H4 (cell line): ENCODE results near the gene ALAS2. TPM values are rescaled to one million over a fixed set of nuclear protein-coding genes. Genes with fewer than 3 reads are reported as not detected.
"Not testable (repeated sequence)": the region's sequence is repeated elsewhere in the genome, so short reads cannot be mapped to it uniquely, and the experiment has no call there.

Experiments
- DNase-seq: peaks from one replicate; pipeline ENCODE4 v3.0.0-alpha.2; 2015; ENCODE audit warnings: low spot score
- total RNA-seq: library from RNA; depleted of rRNA; stranded (reverse); fragments of >200 nt; shearing (Covaris generic); gene quantifications from 2 replicates; pipeline ENCODE4 v1.2.3, GENCODE V29; 2014; rRNA removed

The ALAS2 gene
- total RNA-seq, 1 experiment from 2014 or later, result not detected

GRCh38 chrX:55005256-55005655, 25.5 kb downstream of the ALAS2 start:
- DNase-seq, result no peak

GRCh38 chrX:55004231-55004630, 26.5 kb downstream of the ALAS2 start:
- DNase-seq, result no peak

GRCh38 chrX:54999717-55000598, 30.8 kb downstream of the ALAS2 start, which contains the start of gene APEX2:
Gene APEX2, plus strand, starts transcription at chrX:55000363. Its CDS starts 60 bp downstream, at chrX:55000423.
- DNase-seq, result peak; percentile 93

GRCh38 chrX:54995621-54996020, 35.2 kb downstream of the ALAS2 start:
- DNase-seq, result no peak

- DNase-seq, result no peak
Measured at GRCh38 chrX:54994668-54995351, 36.0 kb downstream of the ALAS2 start.

- DNase-seq, result no peak
Measured at GRCh38 chrX:54994099-54994498, 36.7 kb downstream of the ALAS2 start, which contains the start of gene PFKFB1. Gene PFKFB1, minus strand, starts transcription at chrX:54994188. Its CDS starts 181 bp downstream, at chrX:54994007.

GRCh38 chrX:54992911-54993622, 37.7 kb downstream of the ALAS2 start:
- DNase-seq, result no peak

GRCh38 chrX:54991706-54992105, 39.1 kb downstream of the ALAS2 start:
- no peak for DNase-seq

- not testable (repeated sequence) for DNase-seq
Measured at GRCh38 chrX:54983306-54983705, 47.5 kb downstream of the ALAS2 start.

- DNase-seq, result no peak
Measured at GRCh38 chrX:54980334-54980733, 50.4 kb downstream of the ALAS2 start.

- no peak for DNase-seq
Measured at GRCh38 chrX:54979432-54979831, 51.3 kb downstream of the ALAS2 start.

GRCh38 chrX:54978448-54978847, 52.3 kb downstream of the ALAS2 start:
- no peak for DNase-seq

GRCh38 chrX:54977387-54977786, 53.4 kb downstream of the ALAS2 start:
- DNase-seq, result no peak

- DNase-seq, result no peak
Measured at GRCh38 chrX:54964766-54965497, 65.8 kb downstream of the ALAS2 start.

GRCh38 chrX:54961750-54962149, 69.0 kb downstream of the ALAS2 start:
- DNase-seq, result no peak

Other genes with a start within 250 kb of the ALAS2 start
- not detected in 2 replicates for gene ITIH6, start 232.7 kb downstream of the ALAS2 start, total RNA-seq
- gene MAGED2, start 223.2 kb downstream of the ALAS2 start, total RNA-seq, result 190 and 213 TPM in 2 replicates
- 13.9 and 16.3 TPM in 2 replicates for gene TRO, start 110.2 kb downstream of the ALAS2 start, total RNA-seq
- gene PFKFB1, start 36.8 kb downstream of the ALAS2 start, total RNA-seq, result not detected in 2 replicates
- gene APEX2, start 30.6 kb downstream of the ALAS2 start, total RNA-seq, result 20.5 and 30.0 TPM in 2 replicates
- gene PAGE2B, start 44.1 kb upstream of the ALAS2 start, total RNA-seq, result not detected in 2 replicates
- gene PAGE2, start 58.0 kb upstream of the ALAS2 start, total RNA-seq, result 0.48 TPM in 1 of 2 replicates, not detected in the other
- gene PAGE5, start 189.4 kb upstream of the ALAS2 start, total RNA-seq, result 37.9 and 40.5 TPM in 2 replicates
- gene PAGE3, start 233.9 kb upstream of the ALAS2 start, total RNA-seq, result not detected in 2 replicates